ENCODE results near the gene SLC22A7.
A peak's percentile ranks its signal among the peaks of the same experiment; 100 is the strongest.

SLC22A7 gene

GRCh38 chr6:43297644-43298564 is at the start of gene SLC22A7:
TSS of gene SLC22A7 (plus strand) at chr6:43298260. CDS start at chr6:43298359, 99 bp downstream.
- no peak for ATAC-seq

- ATAC-seq, result no peak
Measured at GRCh38 chr6:43248791-43249190, 49.3 kb upstream of the SLC22A7 start.

GRCh38 chr6:43250992-43251373 is 47.1 kb upstream of the SLC22A7 start:
- ATAC-seq, result no peak

DNA sequence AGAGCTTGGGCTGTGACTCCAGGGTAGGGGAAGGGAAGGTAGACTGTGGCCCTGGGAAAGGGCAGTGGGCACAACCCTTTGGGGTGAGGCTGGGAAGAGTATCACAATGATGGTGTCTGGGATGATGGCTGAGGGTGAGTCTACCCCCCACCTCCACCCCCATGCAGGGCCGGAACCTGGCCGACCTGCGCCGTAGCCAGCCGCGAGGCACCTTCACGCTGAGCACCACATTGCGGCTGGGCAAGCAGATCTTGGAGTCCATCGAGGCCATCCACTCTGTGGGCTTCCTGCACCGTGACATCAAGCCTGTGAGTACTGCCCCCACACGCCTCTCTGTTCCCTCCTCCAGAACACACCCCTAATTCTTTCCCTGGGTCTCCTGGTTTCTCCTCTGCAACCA is 44.7 kb upstream of the SLC22A7 start:
- ATAC-seq, result no peak

DNA sequence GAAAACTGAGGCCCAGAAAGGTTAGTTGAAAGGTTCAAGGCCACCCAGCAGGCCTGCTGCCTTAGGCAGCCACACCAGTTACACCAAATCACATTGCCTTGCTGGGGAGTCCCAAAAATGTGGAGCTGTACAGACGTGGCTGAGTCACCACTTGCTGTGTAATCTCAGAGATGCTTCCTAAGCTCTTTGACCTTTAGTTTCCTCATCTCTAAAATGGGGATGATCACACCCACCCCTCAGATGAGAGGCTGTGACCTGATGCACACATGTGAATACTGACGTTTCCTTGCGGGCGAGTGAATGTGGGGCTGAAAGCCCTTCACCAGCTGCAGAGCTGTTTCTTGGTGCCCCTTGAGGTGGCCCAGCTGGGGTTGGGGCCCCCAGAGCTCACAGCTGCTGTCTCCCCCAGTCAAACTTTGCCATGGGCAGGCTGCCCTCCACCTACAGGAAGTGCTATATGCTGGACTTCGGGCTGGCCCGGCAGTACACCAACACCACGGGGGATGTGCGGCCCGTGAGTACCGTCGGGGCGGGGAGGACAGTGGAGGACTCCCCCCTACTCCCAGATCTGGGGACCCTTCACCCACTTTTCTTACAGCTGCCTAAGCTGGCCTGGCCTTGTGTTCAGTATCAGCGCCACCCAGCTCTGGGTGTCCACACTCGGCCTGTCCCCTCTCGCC is 43.8 kb upstream of the SLC22A7 start:
- ATAC-seq, result peak; percentile 83 to 88

GRCh38 chr6:43254846-43255245 is 43.2 kb upstream of the SLC22A7 start:
- no peak for ATAC-seq

DNA sequence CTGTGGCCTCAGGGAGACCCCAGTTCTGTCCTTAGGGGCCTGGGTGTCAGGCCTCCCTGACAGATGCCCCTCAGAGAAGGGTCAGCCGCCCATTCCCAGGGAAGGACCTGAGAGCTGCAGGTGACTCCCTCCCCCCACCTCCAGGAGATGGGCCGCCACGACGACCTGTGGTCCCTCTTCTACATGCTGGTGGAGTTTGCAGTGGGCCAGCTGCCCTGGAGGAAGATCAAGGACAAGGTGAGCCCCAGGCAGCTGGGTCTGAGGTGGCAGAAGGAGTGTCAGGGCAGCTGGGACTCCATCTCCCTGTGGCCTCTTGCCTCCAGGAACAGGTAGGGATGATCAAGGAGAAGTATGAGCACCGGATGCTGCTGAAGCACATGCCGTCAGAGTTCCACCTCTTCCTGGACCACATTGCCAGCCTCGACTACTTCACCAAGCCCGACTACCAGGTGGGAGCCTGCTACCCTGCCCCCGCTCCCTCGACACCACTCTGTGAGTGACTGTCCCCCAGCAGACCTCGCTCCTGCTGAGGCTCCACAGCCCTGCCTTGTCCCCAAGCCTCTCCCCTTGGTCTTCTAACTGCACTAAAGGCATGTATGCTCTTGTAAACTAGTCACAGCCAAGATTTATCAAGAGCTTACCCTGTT is 42.5 kb upstream of the SLC22A7 start:
- no peak for ATAC-seq

DNA sequence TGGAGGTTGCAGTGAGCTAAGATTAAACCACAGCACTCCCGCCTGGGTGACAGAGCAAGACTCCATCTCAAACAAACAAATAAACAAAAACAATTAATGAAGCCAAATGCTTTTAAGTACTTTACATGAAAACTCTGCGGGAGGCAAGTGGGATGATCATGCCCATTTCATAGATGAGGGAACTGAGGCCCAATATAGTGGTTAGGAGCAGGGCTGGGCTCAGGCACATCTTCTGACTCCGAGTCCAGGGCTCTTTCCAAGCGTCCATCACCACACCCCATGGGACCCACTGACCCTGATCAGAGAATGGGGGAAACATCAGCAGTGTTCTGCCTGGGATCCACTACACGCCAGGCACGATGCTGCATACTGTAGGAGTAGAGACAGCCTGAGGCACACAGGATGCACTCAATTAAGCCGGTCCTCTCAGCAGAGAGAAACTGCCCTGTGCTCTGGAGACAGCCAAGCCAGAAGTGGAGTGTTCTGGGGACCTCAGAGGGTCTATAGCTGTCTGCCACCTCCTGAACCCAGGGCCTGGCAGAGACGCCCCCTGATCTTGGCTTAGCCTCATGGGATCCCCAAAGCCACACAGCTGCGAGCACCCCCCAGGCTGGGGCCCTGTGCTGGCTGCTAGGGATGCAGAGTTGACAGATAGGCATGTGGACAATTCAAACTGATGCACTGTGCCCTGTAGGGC is 41.2 kb upstream of the SLC22A7 start:
- no peak for ATAC-seq

- peak; percentile 43 to 47 for ATAC-seq
Measured at GRCh38 chr6:43257367-43258145, 40.5 kb upstream of the SLC22A7 start.

DNA sequence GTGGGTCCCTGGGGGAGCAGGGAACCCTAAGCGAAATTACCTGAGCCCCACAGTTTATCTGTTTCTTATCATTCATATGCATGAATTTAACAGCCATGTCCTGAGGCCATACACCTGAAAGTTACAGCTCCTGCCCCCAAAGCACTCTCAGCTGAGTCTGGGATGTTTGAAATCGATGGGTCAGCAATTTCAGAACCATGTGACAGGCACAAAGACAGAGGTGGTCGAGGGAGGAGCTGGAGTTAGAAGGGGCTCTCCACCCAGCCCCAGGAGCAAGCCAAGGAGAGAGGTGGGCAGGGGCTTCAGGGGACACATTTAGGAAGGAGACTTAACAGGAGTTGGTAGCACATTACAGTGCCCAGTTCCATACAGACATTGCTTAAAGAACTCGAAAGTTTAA is 39.9 kb upstream of the SLC22A7 start:
- no peak for ATAC-seq

GRCh38 chr6:43258807-43259686 is 39.0 kb upstream of the SLC22A7 start:
- ATAC-seq, result no peak

- no peak for ATAC-seq
Measured at GRCh38 chr6:43260791-43261190, 37.3 kb upstream of the SLC22A7 start.

- ATAC-seq, result no peak
Measured at GRCh38 chr6:43261198-43261597, 36.9 kb upstream of the SLC22A7 start.

- no peak for ATAC-seq
Measured at GRCh38 chr6:43262000-43262779, 35.9 kb upstream of the SLC22A7 start.

- ATAC-seq, result no peak
Measured at GRCh38 chr6:43262780-43263313, 35.2 kb upstream of the SLC22A7 start.

DNA sequence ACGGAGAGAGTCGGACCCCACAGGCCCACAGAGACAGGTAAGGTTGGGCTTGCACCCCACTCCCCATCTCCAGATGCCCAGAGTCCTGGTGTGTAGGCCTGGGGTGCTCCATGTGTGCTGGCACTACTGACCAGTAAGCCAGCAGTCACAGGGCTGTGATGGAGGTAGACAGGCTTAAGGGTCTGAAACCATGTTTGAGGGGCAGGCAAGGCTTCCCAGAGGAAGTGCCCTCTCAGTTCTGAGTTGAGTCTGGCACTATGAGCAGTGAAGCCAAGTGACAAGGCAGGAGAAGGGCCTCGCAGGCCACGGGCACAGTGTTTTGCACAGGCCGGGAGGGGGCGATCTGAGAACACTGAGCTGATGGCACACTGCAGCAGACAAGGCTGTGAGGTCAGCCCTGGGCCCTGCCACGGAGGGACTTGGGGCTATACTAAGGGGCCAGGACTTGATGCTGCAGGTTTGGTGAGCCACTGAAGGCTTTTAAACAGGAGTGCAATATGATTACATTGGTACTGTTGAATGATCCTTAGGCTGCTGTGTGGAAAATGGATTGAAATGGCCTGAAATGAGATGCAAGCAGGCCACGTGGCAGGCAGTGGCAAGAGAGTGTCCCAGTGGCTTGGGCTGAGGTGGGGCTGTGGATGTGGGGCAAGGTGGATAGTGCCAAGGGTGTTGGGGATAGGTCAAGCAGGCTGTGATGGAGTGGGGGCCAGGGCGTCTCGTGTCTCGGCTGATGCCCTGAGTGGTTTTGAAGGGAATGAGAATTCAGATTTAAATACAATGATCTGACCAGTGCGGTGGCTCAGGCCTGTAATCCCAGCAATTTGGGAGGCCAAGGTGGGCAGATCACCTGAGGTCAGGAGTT is 34.5 kb upstream of the SLC22A7 start:
- ATAC-seq, result peak; percentile 90 to 95

DNA sequence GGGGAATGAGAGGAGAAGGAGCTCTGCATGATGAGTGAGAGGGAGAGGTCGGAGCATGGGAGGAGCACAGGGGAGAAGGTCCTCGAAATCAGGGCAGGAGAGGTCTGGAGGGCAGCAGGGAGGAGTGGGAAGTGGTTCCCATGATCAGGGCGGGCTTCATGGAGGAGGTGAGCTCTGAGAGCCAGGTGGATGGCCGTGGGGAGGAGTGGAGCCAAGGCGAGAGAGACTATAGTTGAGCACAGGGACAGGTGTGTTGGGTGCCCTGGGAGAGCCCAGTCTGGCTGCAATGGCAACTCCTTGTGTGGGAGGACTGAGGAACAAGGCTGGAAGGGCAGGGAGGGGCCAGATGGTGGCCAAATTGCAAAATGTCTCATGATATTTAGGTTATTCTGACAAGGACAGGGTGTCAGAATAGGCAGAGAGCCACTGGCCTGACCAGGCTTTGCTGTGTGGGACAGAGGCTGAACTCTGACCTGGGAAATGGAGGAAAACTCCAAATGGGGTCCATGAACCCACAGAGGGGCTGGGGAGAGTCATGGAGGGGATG is 33.4 kb upstream of the SLC22A7 start:
- ATAC-seq, result no peak

- no peak for ATAC-seq
Measured at GRCh38 chr6:43265564-43265963, 32.5 kb upstream of the SLC22A7 start.
